Caco-2 (cell line): Measurements from ENCODE around the gene SETX. TPM values are rescaled to one million over a fixed set of nuclear protein-coding genes. Genes with fewer than 3 reads are reported as not detected.

Experiments
- BruUV-seq: library from RNA; stranded (reverse); fragments of 400-500 nt; replicated peaks from 2 replicates; lab custom pipeline; 2021; lab: Mats Ljungman, UMichigan
- CTCF ChIA-PET: fragments of 300-600 bp; sonication (Branson Sonifier 250); formaldehyde crosslinking; loops from one replicate; lab custom pipeline; 2022; ENCODE audit warnings: antibody characterized with exemption; lab: Charles Lee
- POLR2A ChIA-PET: fragments of 300-600 bp; sonication (Branson Sonifier 250); formaldehyde crosslinking; loops from one replicate; lab custom pipeline; 2022; ENCODE audit warnings: antibody characterized with exemption; lab: Charles Lee
- DNase-seq, 2 experiments: peaks; one replicate each; pipeline versions ENCODE4 v3.0.0 to v3.0.0-alpha.2; 2020 to 2022
- H3K27me3 ChIP-seq: replicated peaks from 2 replicates; pipeline ENCODE4 v1.6.0; 2011; ENCODE audit warnings: low read length; ENCODE audit not compliant: control insufficient read depth, insufficient read depth
- H3K36me3 ChIP-seq: 2 replicates; pipeline ENCODE4 v1.5.1; 2011; ENCODE audit warnings: low read length; ENCODE audit not compliant: control insufficient read depth, insufficient read depth
- H3K4me1 ChIP-seq: fragments of 250-450 bp; sonication (Bioruptor Pico); 2 replicates; pipeline ENCODE4 v1.5.1; 2020; ENCODE audit warnings: mild to moderate bottlenecking
- H3K4me3 ChIP-seq: 2 replicates; pipeline ENCODE4 v1.5.1; 2011; ENCODE audit warnings: low read depth, mild to moderate bottlenecking, control low read depth, low read length
- H3K9me3 ChIP-seq: fragments of 250-450 bp; sonication (Bioruptor Pico); 2 replicates; pipeline ENCODE4 v1.5.1; 2020; ENCODE audit warnings: mild to moderate bottlenecking, moderate library complexity
- H3K27ac Mint-ChIP-seq: one replicate; pipeline ENCODE4 v1.8.0; 2022; ENCODE audit warnings: mixed read lengths; ENCODE audit not compliant: unreplicated experiment
- H3K27me3 Mint-ChIP-seq: one replicate; pipeline ENCODE4 v1.8.0; 2022; ENCODE audit warnings: mixed read lengths; ENCODE audit not compliant: insufficient read depth, unreplicated experiment
- H3K36me3 Mint-ChIP-seq: one replicate; pipeline ENCODE4 v1.8.0; 2022; ENCODE audit warnings: mild to moderate bottlenecking, mixed read lengths; ENCODE audit not compliant: insufficient read depth, unreplicated experiment
- H3K4me1 Mint-ChIP-seq: one replicate; pipeline ENCODE4 v1.8.0; 2022; ENCODE audit warnings: low read depth, mixed read lengths; ENCODE audit not compliant: unreplicated experiment
- H3K4me3 Mint-ChIP-seq: one replicate; pipeline ENCODE4 v1.8.0; 2022; ENCODE audit warnings: mild to moderate bottlenecking, moderate library complexity, mixed read lengths; ENCODE audit not compliant: unreplicated experiment
- H3K9me3 Mint-ChIP-seq: one replicate; pipeline ENCODE4 v1.8.0; 2022; ENCODE audit warnings: mixed read lengths; ENCODE audit not compliant: unreplicated experiment
- CTCF ChIP-seq, 2 experiments: fragments of 200-600 bp in 1 of 2; IDR thresholded peaks; 1 replicate in 1 of 2; 2 replicates in 1 of 2; pipeline versions ENCODE4 v1.5.1 to v1.8.0; 2011 to 2022; ENCODE audit warnings: antibody characterized with exemption in 1 of 2, control low read depth in 1 of 2, inconsistent platforms in 1 of 2, low read depth in 1 of 2, low read length in 1 of 2, mild to moderate bottlenecking in 1 of 2, moderate library complexity in 1 of 2; ENCODE audit not compliant: insufficient read depth in 1 of 2, severe bottlenecking in 1 of 2, unreplicated experiment in 1 of 2
- intact Hi-C: fragments of 100-400 bp; cut with micrococcal nuclease; formaldehyde crosslinking; loops from one replicate; pipeline ENCODE4 v1.10.0; 2022; ENCODE audit not compliant: unreplicated experiment
- total RNA-seq: library from RNA; stranded (reverse); gene quantifications from 2 replicates; pipeline ENCODE4 v1.2.3, GENCODE V29; 2022

SETX gene
- total RNA-seq, 1 experiment from 2014 or later: 31.1 TPM

DNA sequence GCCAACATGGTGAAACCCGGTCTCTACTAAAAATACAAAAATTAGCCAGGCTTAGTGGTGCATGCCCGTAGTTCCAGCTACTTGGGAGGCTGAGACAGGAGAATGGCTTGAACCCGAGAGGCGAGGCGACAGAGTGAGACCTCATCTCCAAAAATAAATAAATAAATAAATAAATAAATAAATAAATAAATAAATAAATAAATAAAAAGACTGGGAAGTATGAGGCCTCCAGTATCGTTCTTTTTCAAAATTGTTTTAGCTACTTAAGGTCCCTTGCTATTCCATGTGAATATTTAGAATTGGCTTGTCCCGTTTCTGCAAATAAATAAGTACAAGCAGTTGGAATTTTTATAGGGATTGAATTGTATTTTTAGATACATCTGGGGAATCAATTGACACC, 3.0 kb upstream of the SETX start:
- TF ChIP-seq CTCF (IDR thresholded peaks at IDR 0.05; ENCODE audit: insufficient read depth in 1 of 2, low read depth in 1 of 2, low read length in 1 of 2, severe bottlenecking in 1 of 2, unreplicated experiment in 1 of 2): no peak
- Histone ChIP-seq H3K4me1 (no peaks in the 10 kb centered on the region), H3K9me3 (no peaks in the 10 kb centered on the region), H3K27me3 (no peaks in the 10 kb centered on the region), H3K36me3 (peaks cover 1% of the 10 kb centered on the region; the same call in 1 of the 2 replicates), H3K4me3 (no peak overlapping the region)
- CTCF ChIA-PET: interaction anchor here (0.6 kb wide), 1 partner anchor 56 kb away, joined by 3 read pairs; no protein-coding TSS in a partner anchor
- Mint-ChIP-seq H3K27ac (no peak overlapping the region), H3K36me3 (peaks cover 22% of the 10 kb centered on the region), H3K4me1 (peaks cover 10% of the 10 kb centered on the region), H3K9me3 (no peaks in the 10 kb centered on the region), H3K27me3 (no peaks in the 10 kb centered on the region), H3K4me3 (no peak overlapping the region)
- no TSS peak for BruUV-seq
- POLR2A ChIA-PET: no interaction called here
- intact Hi-C loops: no loop called here
- DNase-seq: no peak

GRCh38 chr9:132356324-132356924, 1.6 kb upstream of the SETX start:
- Histone ChIP-seq H3K9me3 (no peaks in the 10 kb centered on the region), H3K27me3 (no peaks in the 10 kb centered on the region), H3K4me3 (no peak overlapping the region), H3K36me3 (peaks cover 1% of the 10 kb centered on the region; the same call in 1 of the 2 replicates), H3K4me1 (no peaks in the 10 kb centered on the region)
- intact Hi-C loops: no loop called here
- Mint-ChIP-seq H3K27ac (peak overlapping the region; percentile 93), H3K4me1 (peaks cover 11% of the 10 kb centered on the region), H3K4me3 (peak overlapping the region; percentile 84), H3K9me3 (no peaks in the 10 kb centered on the region), H3K36me3 (peaks cover 31% of the 10 kb centered on the region), H3K27me3 (no peaks in the 10 kb centered on the region)
- no peak for TF ChIP-seq CTCF (IDR thresholded peaks at IDR 0.05; ENCODE audit: insufficient read depth in 1 of 2, low read depth in 1 of 2, low read length in 1 of 2, severe bottlenecking in 1 of 2, unreplicated experiment in 1 of 2)
- BruUV-seq: no TSS peak
- CTCF ChIA-PET: no interaction called here
- POLR2A ChIA-PET: no interaction called here
- DNase-seq: no peak

DNA sequence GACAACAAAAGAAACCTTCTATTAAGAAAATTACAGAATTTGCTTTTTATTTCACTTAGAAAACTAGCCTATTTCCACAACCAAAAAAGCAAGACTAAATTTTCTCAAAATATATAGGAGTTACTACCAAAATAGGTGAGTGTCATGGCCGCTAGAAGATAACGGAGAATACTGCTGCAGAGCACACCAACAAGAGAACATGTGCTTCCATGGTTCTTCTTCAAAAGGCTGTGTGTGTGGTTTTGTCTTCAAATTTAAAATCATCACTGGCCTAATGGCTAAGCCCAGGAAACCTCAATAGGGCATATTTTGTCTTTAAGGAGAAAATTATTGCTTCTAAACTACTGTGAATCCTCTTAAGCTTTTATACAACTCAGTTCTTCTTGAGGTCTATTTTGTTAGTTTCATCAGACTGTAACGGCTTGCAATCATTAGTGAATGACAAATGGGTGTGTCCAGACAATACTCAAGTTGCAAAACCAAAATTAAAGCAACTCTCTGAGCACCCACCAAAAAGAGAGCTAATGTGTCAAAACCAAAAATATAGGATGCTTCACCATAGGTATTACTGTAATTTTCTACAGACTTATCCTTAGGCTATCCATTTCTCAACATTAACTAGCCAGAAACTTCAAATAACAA, 3.3 kb downstream of the SETX start:
- no peak overlapping the region for H3K4me3 ChIP-seq
- no peaks in the 10 kb centered on the region for H3K4me1 ChIP-seq
- intact Hi-C loops: no loop called here
- ChIA-PET CTCF (no interaction called here), POLR2A (no interaction called here)
- peaks cover 1% of the 10 kb centered on the region; the same call in 1 of the 2 replicates for H3K36me3 ChIP-seq
- no peaks in the 10 kb centered on the region for H3K9me3 ChIP-seq
- Mint-ChIP-seq H3K27me3 (no peaks in the 10 kb centered on the region), H3K4me1 (peaks cover 11% of the 10 kb centered on the region), H3K36me3 (peaks cover 69% of the 10 kb centered on the region), H3K9me3 (no peaks in the 10 kb centered on the region), H3K4me3 (no peak overlapping the region), H3K27ac (no peak overlapping the region)
- no peak for DNase-seq
- TF ChIP-seq CTCF (IDR thresholded peaks at IDR 0.05; ENCODE audit: insufficient read depth in 1 of 2, low read depth in 1 of 2, low read length in 1 of 2, severe bottlenecking in 1 of 2, unreplicated experiment in 1 of 2): no peak
- H3K27me3 ChIP-seq: no peaks in the 10 kb centered on the region
- BruUV-seq: no TSS peak
